Right lobe of liver (tissue), 4 donors: ENCODE results near the gene CYP11A1.

Source experiments
- CTCF ChIP-seq, 4 donors: fragments of 200-600 bp in 3 of 4; fragments of 450-650 bp in 1 of 4; IDR thresholded peaks; one replicate each; pipeline versions ENCODE4 v1.5.1 to v1.8.0; 2016 to 2022; ENCODE audit warnings: antibody characterized with exemption in 4 of 4, mild to moderate bottlenecking in 2 of 4
- POLR2A ChIP-seq: fragments of 450-650 bp; IDR thresholded peaks from one replicate; pipeline ENCODE4 v1.6.1; 2017; ENCODE audit warnings: antibody characterized with exemption, mild to moderate bottlenecking
- donor health status: DM: no; HTN: no; CAD: no.
- donor health status: DM: no; HTN: no; CAD: no.
- donor health status: DM: no; HTN: yes; CAD: no.

- TF ChIP-seq POLR2A (no peak), CTCF (IDR thresholded peaks at IDR 0.05) (no peak)
These were observed 14.0 kb upstream of the CYP11A1 start for GRCh38 chr15:74381481-74381880.
